HG02623 (cell line): ENCODE measurements around the gene AKIRIN1.
A peak's percentile ranks its signal among the peaks of the same experiment; 100 is the strongest.
"Not testable (repeated sequence)": the region's sequence is repeated elsewhere in the genome, so short reads cannot be mapped to it uniquely, and the experiment has no call there.

Experiments used
- ATAC-seq: cut with Tn5 transposase; IDR thresholded peaks from one replicate; pipeline ENCODE4 v1.9.1; 2021; ENCODE audit warnings: moderate library complexity; ENCODE audit not compliant: unreplicated experiment

The AKIRIN1 gene

DNA sequence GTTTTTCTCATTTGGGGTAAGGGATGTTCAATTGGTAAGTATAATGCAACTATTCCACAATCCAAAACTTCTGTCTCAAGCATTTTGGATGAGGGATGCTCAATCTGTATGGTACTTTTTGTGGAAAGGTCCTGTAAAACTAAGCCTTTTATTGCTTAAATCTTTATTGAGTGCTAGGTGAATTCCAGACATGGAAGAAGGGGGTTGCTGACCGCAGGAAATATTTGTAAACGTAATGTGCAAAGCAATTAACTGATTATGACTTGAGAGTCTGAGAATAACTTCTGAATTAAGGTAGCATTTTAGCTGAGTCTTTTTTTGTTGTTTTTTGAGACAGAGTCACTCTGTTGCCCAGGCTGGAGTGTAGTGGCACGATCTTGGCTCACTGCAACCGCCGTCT lies 3.1 kb downstream of the AKIRIN1 start:
- no peak for ATAC-seq

- ATAC-seq: no peak
Observed at GRCh38 chr1:38997034-38997900, 6.2 kb downstream of the AKIRIN1 start.

- ATAC-seq: no peak
Observed at GRCh38 chr1:38997901-38998190, 6.8 kb downstream of the AKIRIN1 start.

DNA sequence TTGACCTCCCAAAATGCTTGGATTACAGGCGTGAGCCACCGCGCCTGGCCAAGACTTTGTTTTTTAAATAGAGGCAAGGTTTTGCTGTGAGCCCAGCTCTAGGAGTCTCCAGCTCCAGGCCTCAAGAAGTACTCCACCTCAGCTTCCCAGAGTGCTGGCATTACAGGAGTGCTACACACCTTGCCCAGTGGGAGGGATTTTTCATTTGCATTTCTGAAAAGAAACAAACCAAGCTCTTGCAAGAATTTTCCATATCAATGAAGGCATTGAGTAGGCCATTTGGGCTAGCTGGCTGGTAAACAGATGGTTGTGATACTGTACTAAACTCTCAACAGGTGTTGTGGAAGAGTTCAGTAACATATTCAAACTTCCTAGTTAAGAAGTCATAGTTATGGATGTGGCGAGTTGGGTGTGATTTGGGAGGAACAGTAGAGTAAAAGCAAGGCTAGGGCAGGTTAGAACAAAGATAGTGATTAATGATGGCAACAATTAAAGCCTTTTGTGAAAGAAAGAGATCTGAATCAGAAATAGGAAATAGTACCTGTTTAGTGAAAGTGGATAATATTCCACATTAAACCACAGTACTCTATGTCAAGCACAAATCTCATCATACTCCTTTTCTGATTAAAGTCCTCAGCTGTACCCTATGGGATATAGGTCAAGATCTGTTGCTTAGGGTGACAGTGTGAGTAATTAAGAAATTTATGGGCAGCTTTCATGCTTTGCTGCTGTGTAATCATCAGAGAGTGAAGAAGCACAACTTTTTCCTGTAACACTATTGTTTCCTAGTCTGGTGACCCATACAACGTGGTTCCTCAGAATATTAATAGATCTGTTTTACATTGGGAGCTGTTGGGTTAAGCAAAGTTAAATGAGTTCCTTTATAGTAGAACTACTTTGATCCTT lies 10.7 kb downstream of the AKIRIN1 start:
- ATAC-seq: no peak

- ATAC-seq: no peak
Observed at GRCh38 chr1:39003281-39003680, 12.2 kb downstream of the AKIRIN1 start.

DNA sequence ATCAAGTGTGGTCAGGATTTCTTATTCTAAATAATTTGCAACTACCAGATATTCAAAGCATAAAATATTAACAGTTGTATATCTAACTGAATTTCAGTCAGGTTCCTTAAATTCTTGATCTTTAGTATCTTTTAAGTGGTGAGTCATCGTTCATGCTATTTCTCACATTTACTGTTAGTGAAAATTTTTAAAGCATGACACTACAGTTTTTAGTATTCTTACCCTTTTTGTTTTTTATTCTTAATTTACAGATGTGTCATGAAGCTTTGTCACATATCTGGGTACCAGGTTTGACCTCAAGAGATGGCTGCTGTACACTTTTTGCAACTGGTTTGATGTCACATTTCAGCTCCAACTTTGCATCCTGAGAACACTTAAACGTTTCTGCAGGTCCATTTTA lies 12.7 kb downstream of the AKIRIN1 start:
- no peak for ATAC-seq

GRCh38 chr1:39006287-39006686 lies 15.2 kb downstream of the AKIRIN1 start:
- no peak for ATAC-seq

DNA sequence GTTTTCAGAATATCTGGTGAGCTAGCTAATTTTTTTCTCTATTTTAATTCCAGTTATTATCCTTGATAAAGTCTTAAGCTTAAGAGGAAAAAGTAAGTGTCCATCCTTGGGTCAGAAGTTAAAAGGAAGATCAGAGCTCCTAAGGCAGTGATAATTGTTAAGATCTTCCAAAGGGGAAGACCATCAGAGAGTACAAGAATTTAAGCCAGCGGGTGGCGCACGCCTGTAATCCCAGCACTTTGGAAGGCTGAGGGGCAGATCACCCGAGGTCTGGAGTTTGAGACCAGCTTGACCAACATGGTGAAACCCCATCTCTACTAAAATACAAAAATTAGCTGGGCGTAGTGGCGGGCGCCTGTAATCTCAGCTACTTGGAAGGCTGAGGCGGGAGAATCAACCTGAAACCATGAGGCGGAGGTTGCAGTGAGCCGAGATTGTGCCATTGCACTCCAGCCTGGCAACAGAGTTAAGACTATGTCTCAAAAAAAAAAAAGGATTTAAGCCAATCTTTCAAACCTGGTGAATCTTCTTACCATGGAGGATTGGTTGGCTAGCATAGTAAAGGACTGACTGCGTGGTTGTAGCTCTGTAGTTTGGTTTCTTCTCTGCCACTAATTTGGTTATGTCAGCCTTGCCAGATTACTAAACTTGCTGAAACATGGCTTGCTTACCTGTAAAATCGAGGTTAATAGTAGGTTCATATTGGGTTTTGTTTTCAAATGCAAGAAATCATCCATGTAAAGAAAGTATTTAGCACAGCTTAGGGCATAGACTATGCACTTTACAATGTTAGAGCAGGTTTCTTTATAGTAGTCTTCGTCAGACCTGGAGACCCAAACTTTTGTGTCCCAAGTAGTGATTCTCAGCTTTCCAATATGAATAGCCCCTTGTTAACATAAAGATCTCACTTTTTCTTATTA lies 15.9 kb downstream of the AKIRIN1 start:
- ATAC-seq: no peak

DNA sequence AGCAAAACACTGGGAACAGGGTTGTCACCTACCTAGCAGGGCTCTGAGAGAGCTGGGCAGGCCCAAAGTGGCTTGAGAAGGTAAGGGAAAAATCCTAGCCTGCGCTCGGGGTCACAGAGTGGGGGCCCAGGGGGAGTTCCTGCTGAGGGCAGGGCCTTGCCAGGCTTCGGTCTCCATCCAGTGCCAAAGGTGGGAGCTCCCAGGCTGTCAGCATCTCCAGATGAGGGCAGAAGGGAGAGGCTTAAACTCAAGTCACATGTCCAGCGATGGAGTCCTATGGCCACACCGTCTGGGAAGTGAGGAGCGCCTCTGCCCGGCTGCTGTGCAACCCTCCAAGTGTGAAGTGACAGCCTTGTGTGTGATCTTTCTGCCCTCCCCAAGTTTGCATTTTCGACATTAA lies 23.9 kb downstream of the AKIRIN1 start:
- not testable (repeated sequence) for ATAC-seq

- no peak for ATAC-seq
Observed at GRCh38 chr1:39016604-39017171, 25.6 kb downstream of the AKIRIN1 start.

- no peak for ATAC-seq
Observed at GRCh38 chr1:39017266-39017665, 26.2 kb downstream of the AKIRIN1 start.

- not testable (repeated sequence) for ATAC-seq
Observed at GRCh38 chr1:39020494-39020893, 29.4 kb downstream of the AKIRIN1 start.

DNA sequence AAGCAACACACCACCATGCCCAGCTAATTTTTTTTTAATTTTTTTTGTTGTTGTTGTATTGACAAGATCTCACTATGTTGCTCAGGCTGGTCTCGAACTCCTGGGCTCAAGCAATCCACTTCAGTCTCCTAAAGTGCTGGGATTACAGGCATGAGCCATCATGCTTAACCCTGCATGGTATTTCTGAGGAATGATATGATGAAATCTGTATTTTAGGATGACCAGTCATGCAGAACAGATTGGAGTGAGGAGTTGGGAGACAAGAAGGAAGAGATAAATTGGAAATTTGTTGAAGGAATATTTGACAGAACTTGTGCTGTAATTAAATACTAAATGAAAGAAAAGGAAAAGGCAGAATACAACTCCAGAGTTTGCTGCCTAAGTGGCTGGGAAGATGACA lies 30.4 kb downstream of the AKIRIN1 start:
- no peak for ATAC-seq

GRCh38 chr1:39023140-39023539 lies 32.1 kb downstream of the AKIRIN1 start:
- ATAC-seq: no peak

GRCh38 chr1:39026051-39026865 lies 35.2 kb downstream of the AKIRIN1 start, which contains the start of gene NDUFS5:
TSS of gene NDUFS5 (plus strand) at chr1:39026350. CDS start at chr1:39028725, 2,375 bp downstream.
- peak; percentile 86 for ATAC-seq

DNA sequence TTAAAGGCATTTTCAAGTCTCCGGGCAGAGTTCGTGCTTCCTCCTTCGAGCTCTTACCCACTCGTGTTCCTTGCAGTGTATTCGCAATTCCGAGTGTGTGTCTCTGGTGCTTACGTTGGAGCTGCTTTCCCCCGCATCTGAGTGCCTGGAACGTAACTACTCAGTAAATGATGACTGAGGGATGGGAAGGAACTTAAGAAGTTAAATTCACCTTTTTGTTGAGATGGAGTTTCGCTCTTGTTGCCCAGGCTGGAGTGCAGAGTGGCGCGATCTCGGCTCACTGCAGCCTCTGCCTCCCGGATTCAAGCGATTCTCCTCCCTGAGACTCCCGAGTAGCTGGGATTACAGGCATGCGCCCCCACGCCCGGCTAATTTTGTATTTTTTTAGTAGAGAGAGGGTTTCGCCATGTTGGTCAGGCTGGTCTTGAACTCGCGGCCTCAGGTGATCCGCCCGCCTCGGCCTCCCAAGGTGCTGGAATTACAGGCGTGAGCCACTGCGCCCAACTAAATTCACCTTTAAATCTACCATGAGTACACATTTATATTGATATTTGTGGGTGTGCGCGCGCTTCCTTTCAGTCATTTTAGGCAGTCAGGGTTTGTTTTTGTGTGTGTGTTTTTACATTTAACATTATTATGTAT lies 35.9 kb downstream of the AKIRIN1 start:
- ATAC-seq: no peak

DNA sequence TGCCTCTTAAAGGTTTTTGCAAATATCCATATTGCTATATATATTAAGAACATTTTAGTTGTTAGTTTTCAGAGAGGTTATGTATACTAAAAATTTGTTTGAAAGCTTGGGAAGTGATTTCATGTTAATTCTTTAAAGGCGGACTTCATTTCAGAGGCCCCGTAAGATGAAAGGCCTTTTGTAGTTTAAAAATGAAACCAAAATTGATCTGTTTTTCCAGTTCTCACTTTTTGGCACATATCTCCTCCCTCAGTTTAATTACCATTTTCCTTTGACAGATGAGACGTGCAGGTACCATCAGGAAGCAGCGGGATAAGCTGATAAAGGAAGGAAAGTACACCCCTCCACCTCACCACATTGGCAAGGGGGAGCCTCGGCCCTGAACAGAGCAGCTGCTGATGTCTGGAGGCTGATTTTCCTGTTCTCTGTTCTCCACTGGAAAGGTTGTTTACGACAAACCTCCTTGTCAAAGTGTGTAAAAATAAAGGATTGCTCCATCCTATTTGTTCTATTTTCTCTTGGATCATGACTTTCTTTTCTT lies 43.1 kb downstream of the AKIRIN1 start:
- no peak for ATAC-seq

GRCh38 chr1:39036678-39037077 lies 45.6 kb downstream of the AKIRIN1 start:
- ATAC-seq: no peak

DNA sequence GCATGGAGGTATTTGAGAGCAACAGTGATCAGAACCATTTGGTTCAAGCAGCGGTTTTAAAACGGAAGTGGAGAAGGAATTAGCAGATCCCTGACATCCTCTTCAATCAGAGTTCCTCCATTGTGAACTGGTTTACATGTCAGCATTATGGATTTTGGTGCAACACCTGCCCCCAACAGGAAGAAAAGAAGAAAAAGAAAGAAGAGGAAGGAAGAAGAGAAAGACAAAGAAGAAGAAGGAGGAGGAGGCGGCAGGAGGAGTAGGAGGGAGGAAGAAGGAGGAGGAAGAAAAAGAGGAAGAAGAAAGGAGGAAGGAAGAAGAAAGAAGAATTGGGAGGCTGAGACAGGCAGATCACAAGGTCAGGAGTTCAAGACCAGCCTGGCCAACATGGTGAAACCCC lies 52.4 kb downstream of the AKIRIN1 start:
- ATAC-seq: no peak
